ENCODE measurements around the gene CHAD.
"Not testable (repeated sequence)": the region's sequence is repeated elsewhere in the genome, so short reads cannot be mapped to it uniquely, and the experiment has no call there.

Gene CHAD

GRCh38 chr17:50493744-50494143 is 25.1 kb upstream of the CHAD start:
- no peak for DNase-seq

- no peak for DNase-seq
These were observed 23.5 kb upstream of the CHAD start for GRCh38 chr17:50492214-50492613.

- DNase-seq: no peak
These were observed 22.8 kb upstream of the CHAD start for GRCh38 chr17:50491505-50491904.

GRCh38 chr17:50488880-50489279 is 20.2 kb upstream of the CHAD start:
- no peak for DNase-seq

- no peak for DNase-seq
These were observed 18.8 kb upstream of the CHAD start for GRCh38 chr17:50487213-50488096.

DNA sequence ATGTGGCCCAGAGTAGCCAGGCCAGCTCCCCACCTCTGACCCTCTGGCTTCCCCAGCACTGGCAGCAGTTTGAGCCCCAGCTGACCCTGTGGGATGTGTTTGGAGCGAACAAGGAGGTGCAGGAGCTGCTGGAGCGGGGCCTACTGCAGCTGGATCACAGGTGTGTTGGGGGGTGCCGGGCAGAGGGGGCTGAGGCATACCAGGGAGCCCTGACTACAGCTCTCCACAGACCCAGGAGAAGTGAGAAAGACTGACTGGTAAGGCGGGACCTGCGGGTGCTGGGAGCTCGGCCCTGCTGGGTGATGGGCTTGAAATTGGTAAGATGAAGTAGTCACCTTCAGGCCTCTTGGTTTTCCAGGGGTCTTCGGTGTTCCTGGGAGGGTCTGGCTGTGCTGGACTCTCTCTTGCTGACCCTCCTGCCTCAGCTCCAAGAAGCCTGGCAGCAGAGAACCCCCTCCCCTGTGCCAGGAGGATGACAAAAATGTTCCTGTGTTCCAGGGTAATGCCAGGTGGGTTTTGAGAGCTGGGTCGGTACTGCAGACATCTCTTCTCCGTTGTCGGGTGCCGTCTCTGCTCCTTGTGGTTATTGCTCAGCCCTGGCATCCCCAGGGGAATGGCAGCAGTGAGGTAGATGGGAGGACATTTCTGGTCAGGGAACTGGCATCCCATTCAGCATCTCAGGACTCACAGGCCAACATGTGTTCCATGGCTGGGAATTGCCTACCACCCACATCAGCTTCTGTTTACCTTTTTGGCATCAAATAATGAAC is 15.9 kb upstream of the CHAD start:
- DNase-seq: no peak

DNA sequence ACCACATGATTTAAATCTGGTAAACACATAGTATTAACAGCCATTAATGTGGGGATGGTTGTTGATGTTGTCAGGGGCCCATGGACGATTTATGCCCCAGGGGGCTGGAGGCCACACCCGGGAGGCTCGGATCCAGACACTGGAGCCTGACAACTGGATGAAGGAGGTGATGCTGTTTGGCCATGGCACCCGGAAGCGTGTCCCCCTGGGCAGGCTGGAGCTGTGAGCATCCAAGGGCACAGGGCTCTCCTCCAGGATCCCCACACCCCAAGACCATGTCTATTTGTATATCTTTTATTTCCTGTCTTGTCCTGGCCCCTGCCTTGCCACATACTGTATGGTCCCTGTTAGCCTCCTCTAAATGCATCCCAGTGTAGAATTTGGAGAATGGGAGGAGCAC is 14.6 kb upstream of the CHAD start:
- DNase-seq: no peak

GRCh38 chr17:50482516-50482915 is 13.8 kb upstream of the CHAD start:
- no peak for DNase-seq

DNA sequence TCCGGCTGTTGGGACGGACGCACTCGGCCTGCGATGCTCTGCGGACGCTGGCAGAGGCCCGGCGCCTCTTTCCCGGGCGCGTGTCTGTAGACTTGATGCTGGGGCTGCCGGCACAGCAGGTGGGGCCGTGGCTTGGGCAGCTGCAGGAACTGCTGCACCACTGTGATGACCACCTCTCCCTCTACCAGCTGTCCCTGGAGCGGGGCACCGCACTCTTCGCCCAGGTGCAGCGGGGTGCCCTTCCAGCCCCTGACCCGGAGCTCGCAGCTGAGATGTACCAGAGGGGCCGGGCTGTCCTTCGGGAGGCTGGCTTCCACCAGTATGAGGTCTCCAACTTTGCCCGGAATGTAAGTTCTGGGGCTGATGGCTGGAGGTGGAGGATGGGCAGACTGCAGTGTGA is 13.4 kb upstream of the CHAD start:
- no peak for DNase-seq

DNA sequence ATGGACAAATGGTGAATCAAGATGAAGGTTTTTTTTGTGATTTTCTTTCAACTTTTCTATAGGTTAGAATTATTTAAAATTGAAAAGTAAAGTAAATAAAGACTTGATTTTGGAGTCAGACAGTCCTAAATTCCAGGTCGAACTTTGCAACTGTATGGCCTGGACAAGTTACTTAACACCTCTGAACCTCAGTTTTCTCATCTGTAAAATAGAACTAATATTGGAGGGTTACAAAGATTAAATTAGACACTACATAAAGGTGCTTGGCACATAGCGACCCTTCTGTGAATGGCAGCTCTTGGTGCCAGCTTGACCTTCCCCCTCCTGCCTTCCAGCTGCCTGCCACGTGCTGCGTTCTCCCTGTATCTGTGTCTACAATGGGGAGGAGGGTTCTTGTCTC is 13.0 kb upstream of the CHAD start:
- DNase-seq: no peak

GRCh38 chr17:50480854-50481490 is 12.3 kb upstream of the CHAD start:
- no peak for DNase-seq

DNA sequence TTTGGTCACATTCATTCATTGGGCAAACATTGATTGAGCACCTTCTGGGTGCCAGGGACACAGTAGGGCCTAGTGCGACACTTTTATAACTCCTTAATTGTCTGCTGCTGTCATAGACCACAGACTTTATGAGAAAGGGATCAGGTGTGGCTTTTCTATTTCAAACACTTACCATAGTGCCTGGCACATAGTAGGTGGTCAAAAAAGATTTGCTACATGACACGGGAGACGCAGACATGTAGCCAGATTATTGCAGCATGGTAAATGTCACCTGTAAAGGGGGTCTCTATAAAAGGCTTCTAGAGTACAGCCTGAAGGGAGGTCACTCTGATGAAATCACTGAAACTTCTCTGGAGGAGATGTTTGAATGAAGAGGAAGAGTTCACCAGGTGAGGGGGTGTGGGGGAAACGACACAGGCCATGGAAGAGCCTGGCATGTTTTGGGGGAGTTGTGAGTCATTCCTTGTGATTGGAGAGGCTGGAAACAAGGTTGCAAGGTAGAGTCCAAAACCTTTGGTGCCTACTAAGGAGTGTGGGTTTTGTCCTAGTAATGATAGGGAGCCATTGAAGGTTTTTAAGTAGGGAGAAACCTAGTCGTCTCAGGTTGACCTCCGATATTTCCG is 11.6 kb upstream of the CHAD start:
- no peak for DNase-seq

GRCh38 chr17:50479522-50480141 is 11.0 kb upstream of the CHAD start:
- DNase-seq: no peak

DNA sequence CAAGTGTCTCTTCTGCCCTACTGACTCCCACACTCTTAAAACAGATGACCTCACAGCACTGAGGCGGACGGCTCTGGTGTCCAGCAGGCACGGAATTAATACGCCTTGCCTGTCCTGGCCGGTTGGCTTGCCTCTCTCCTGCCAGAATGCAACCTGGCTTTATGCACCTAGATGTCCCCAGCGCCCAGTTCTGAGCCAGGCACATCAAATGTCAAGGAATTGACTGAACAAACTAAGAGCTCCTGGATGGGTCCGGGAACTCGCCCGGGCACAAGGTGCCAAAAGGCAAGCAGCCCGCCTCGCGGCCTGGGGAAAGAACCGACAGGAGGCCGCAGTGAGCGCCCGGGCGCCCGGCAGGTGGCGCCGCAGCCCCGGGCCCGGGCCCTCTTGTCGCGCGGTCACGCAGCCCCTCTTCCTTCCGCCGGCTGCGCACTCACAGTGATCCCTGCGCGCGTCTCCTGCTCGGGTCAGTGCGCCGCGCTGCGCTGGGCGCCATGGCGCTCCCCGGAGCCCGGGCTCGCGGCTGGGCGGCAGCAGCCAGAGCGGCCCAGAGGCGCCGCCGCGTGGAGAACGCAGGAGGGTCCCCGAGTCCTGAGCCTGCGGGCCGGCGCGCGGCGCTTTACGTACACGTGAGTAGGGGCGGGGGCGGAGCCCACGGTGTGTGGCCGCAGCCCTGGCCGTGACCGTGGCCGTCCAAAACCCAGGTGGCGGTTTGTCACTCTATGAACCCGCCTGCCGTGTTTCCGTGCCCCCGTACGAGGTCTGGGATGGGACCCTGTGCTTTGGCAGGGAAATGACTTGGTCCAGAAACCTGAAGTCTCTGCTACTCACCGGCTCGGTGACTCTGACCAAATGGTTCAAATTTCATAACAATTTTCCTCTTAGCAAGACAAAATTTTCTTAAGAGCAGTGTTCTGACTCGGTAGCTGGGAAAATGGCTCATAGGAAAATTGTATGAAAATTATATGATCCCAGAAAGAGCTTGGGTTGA is 10.0 kb upstream of the CHAD start, which contains the start of gene RSAD1:
Gene RSAD1, plus strand, starts transcription at position 470 of the 991 bp plus-strand sequence. Its CDS starts 25 bp downstream, at position 495.
- DNase-seq: peak; percentile 57

DNA sequence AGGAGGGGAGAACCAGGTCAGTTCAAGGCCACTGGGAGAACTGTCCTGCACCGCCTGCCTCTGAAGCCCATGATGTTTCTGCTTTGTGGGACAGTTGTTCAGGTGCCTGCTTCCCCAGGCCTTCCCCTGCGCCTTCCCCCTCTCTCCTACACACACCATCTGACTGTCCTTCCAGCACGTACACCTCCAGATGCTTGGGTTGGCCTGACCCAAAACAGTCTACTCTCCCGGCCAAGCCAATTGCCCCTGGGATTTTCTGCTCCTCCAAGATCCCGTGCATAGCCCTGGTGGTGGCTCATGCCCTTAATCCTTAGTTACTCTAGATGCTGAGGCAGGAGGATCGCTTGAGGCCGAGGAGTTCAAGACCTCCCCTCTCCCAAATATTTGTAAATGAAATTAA is 9.3 kb upstream of the CHAD start:
- no peak for DNase-seq

GRCh38 chr17:50476545-50477315 is 8.1 kb upstream of the CHAD start:
- no peak for DNase-seq

DNA sequence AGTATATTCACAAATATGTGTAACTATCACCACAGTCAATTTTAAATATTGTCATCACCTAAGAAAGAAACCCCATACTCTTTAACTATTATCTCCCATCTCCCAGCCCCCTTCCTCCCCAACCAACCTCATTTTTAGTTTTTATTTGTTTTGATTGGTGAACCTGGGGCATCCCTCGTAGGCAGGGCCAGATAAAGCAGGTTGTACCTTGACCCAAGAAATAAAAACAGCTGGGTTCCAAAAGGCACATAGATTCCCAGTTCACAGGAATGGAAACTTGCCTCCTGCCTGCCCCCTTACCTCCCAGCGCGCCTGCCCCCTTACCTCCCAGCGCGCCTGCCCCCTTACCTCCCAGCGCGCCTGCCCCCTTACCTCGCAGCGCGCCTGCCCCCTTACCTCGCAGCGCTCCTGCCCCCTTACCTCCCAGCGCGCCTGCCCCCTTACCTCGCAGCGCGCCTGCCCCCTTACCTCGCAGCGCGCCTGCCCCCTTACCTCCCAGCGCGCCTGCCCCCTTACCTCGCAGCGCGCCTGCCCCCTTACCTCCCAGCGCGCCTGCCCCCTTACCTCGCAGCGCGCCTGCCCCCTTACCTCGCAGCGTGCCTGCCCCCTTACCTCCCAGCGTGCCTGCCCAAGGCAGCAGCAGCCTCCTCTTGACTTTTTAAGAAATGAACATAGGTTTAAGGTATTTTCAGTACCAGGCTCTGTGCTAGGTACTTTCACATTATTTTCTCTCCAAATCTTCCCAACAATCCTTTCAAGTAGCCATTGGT is 7.3 kb upstream of the CHAD start:
- DNase-seq: not testable (repeated sequence)

DNA sequence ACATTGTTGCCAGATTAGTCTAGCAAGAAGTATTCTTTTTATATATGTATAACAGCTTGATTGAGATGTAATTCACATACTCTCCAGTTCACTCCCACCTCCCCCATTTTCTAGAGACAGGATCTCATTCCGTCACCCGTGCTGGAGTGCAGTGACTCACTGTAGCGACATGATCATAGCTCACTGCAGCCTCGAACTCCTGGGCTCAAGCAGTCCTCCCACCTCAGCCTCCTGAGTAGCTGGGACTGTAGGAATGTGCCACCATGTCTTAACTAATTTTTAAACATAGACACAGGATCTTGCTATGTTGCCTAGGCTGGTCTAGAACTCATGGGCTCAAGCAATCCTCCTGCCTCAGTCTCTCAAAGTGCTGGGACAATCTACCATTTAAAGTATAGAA is 6.7 kb upstream of the CHAD start:
- no peak for DNase-seq

- DNase-seq: no peak
These were observed 5.8 kb upstream of the CHAD start for GRCh38 chr17:50474523-50474922.

DNA sequence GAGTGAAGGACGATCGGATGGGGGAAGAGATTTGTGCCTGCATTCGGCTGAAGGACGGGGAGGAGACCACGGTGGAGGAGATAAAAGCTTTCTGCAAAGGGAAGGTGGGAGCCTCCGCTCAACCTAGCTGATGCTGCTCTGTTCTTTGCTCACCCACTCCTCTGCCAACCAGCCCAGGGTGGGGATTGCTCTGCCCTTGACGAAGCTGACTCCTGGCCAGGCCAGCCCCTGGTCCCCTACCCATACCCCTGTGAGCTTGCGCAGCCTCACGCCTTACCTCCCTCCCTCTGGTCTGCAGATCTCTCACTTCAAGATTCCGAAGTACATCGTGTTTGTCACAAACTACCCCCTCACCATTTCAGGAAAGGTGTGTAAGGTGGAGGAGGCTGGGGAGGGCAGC is 5.2 kb upstream of the CHAD start:
- DNase-seq: no peak
